Prostate gland (tissue), 2 donors: ENCODE results near the gene MMP11. TPM values are rescaled to one million over a fixed set of nuclear protein-coding genes. Genes with fewer than 3 reads are reported as not detected.

Source experiments
- DNase-seq: peaks from one replicate; pipeline ENCODE4 v3.0.0-alpha.2; 2019; ENCODE audit warnings: low spot score
- H3K27ac ChIP-seq, 2 donors: fragments of 200-600 bp; sonication (generic); 2 replicates each; pipeline ENCODE4 v1.5.1; 2017 to 2019
- H3K27me3 ChIP-seq: fragments of 200-600 bp; sonication (generic); replicated peaks from 2 replicates; pipeline ENCODE4 v1.5.1; 2019; ENCODE audit not compliant: insufficient read depth
- H3K36me3 ChIP-seq, 2 donors: fragments of 200-600 bp; sonication (generic); 1 replicate in 1 of 2; 2 replicates in 1 of 2; pipeline versions ENCODE4 v1.5.1 to v1.8.1; 2017 to 2019
- H3K4me1 ChIP-seq: fragments of 200-600 bp; sonication (generic); replicated peaks from 2 replicates; pipeline ENCODE4 v1.5.1; 2019
- H3K4me3 ChIP-seq, 2 donors: fragments of 200-600 bp; sonication (generic); 2 replicates each; pipeline ENCODE4 v1.5.1; 2017 to 2019
- H3K9me3 ChIP-seq: fragments of 200-600 bp; sonication (generic); 2 replicates; pipeline ENCODE4 v1.5.1; 2017
- POLR2A ChIP-seq: fragments of 450-650 bp; IDR thresholded peaks from one replicate; pipeline ENCODE4 v1.6.1; 2016; ENCODE audit warnings: antibody characterized with exemption, mild to moderate bottlenecking
- POLR2AphosphoS5 ChIP-seq: sonication (generic); formaldehyde crosslinking; IDR thresholded peaks from one replicate; pipeline ENCODE4 v1.6.1; 2017; ENCODE audit warnings: antibody characterized with exemption
- WGBS: methylation state at CpG from one replicate; pipeline ENCODE4 v1.1.5; 2018; 5-methylcytosine and 5-hydroxymethylcytosine counted together
- intact Hi-C: fragments of 100-400 bp; cut with DNase I; formaldehyde crosslinking; loops from one replicate; pipeline ENCODE4 v1.14.2; 2022
- total RNA-seq, 2 donors: library from RNA; depleted of rRNA; stranded (reverse); fragments of >200 nt; gene quantifications; one replicate each; pipeline ENCODE4 v1.1.0, GENCODE V29; 2016
- TF ChIP-seq, protein P1 (sequence below), 4 experiments: fragments of 200-600 bp in 2 of 4; fragments of 450-650 bp in 2 of 4; sonication (generic) in 2 of 4; IDR thresholded peaks; 1 replicate in 3 of 4; 2 replicates in 1 of 4; pipeline ENCODE4 v1.5.1; 2016 to 2019; ENCODE audit warnings: antibody characterized with exemption in 4 of 4, mild to moderate bottlenecking in 2 of 4, moderate library complexity in 2 of 4

The MMP11 gene
- total RNA-seq, 2 donors from 2014 or later, result 6.3 to 26.6 TPM

DNA sequence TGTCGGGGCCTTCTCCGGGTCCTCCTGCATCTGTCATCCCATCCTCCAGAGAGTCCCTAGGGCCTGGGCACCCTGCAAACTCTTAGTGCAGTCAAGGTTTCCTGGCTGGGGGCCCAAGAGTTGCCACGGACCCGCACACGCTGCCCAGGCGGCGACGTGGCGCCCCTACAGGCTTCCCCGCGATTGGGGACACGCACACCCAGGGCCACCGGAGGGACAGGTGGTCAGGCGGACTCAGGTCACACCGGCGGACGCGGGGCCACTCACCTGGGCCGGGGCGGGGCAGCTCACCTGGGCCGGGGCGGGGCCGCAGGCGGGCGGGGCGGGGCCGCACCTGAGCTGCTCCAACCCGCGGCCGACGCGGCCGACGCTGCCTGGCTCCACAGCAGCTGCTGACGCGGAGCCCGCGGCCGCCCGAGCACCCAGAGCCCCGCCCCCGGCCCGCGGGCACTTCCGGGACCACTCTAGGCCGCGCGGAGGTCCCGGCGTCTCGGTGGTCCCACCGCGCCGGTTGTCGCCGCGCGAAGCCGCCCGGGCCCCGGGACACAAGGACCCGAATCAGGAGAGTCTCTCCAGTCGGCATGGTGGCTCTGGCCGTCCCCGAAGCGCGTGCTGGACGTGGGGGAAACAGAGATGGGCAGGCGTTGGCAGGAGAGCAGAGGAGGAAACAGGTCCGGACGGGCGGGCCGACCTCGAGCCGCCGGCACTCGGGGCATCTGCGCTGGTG lies 21.8 kb upstream of the MMP11 start, which contains the start of gene ZNF70:
Gene ZNF70, minus strand, starts transcription at position 399 of the 727 bp plus-strand sequence. CDS start 5,972 bp downstream, outside the sequence.
- H3K4me1 ChIP-seq, result peaks cover 2% of the 10 kb centered on the region
- peak within 1 kb of the TSS; percentile 66 to 80 for H3K4me3 ChIP-seq
- no peaks in the 10 kb centered on the region for H3K27me3 ChIP-seq
- 0% methylated on average over 31 of the region's 78 CpGs for WGBS
- TF ChIP-seq POLR2A (peak; percentile 46), POLR2AphosphoS5 (peak; percentile 32)
- TF ChIP-seq, protein P1, sequence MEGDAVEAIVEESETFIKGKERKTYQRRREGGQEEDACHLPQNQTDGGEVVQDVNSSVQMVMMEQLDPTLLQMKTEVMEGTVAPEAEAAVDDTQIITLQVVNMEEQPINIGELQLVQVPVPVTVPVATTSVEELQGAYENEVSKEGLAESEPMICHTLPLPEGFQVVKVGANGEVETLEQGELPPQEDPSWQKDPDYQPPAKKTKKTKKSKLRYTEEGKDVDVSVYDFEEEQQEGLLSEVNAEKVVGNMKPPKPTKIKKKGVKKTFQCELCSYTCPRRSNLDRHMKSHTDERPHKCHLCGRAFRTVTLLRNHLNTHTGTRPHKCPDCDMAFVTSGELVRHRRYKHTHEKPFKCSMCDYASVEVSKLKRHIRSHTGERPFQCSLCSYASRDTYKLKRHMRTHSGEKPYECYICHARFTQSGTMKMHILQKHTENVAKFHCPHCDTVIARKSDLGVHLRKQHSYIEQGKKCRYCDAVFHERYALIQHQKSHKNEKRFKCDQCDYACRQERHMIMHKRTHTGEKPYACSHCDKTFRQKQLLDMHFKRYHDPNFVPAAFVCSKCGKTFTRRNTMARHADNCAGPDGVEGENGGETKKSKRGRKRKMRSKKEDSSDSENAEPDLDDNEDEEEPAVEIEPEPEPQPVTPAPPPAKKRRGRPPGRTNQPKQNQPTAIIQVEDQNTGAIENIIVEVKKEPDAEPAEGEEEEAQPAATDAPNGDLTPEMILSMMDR (IDR thresholded peaks at IDR 0.05), result peak in 1 of 4 experiments; percentile 5
- H3K36me3 ChIP-seq, result no peaks in the 10 kb centered on the region
- intact Hi-C loops, result no loop called here
- H3K27ac ChIP-seq, result peak within 1 kb of the TSS; percentile 90 to 92
- no peaks in the 10 kb centered on the region for H3K9me3 ChIP-seq
- DNase-seq, result peak; percentile 92

DNA sequence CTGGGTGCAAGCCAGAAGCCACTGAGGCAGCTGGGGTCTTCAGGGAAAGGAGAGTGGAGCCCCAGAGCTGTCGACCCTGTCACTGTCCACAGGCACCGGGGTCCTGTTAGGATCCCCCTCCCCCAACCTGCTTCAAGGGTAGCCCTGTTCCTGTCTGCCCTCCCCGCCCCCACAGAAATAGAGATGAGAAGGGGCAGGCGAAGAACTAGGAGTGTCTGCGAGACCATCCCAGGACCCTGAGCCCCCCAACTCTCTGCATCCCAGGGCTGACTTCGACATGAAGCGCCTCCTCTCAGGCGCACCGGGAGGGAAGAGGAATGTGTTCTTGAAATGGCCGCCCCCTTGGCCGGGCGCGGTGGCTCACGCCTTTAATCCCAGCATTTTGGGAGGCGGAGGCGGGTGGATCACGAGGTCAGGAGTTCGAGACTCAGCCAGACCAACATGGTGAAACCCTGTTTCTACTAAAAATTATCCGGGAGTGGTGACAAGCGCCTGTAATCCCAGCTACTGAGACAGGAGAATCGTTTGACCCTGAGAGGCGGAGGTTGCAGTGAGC lies 21.1 kb upstream of the MMP11 start:
- Histone ChIP-seq H3K9me3 (no peaks in the 10 kb centered on the region), H3K36me3 (no peaks in the 10 kb centered on the region), H3K4me3 (peak overlapping the region; percentile 66 to 80), H3K27ac (peak overlapping the region; percentile 90 to 92), H3K27me3 (no peaks in the 10 kb centered on the region), H3K4me1 (peaks cover 2% of the 10 kb centered on the region)
- 17% methylated on average over 22 of the region's 22 CpGs for WGBS
- intact Hi-C loops, result no loop called here
- TF ChIP-seq, protein P1 (IDR thresholded peaks at IDR 0.05), result no peak
- no peak for TF ChIP-seq POLR2A
- DNase-seq, result no peak

DNA sequence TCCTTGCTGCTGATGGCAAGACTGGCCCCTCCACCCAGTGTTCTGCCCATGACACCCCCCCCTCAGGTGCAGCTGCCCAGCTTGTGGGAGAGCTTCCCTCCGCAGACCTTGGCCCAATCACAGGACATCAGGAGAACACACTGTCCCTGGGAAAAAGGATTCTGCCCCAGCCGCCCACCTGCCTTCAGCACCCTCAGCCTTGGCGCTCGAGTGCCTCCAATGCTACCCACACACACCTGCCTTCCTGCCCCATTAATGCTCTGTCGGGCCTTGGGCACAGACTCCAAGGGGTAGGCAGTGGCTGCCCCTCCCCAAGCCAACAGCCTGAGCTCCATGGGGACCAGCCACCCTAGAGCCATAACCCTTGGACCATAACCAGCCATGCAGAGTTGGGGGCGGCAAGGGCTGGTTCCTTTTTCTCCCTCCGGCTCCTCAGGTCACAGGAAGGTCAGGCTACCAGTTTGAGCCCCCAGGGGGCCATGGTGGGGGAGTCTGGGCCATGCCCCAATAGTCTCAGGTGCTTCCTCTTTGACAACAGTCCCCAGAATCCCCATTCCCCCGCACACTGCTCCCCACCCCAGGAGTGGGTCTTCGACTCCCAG lies 20.5 kb upstream of the MMP11 start:
- no peak overlapping the region for H3K27ac ChIP-seq
- no peak overlapping the region for H3K4me3 ChIP-seq
- H3K4me1 ChIP-seq, result peaks cover 2% of the 10 kb centered on the region
- no peak for DNase-seq
- TF ChIP-seq POLR2AphosphoS5 (no peak), POLR2A (no peak)
- TF ChIP-seq, protein P1 (IDR thresholded peaks at IDR 0.05), result no peak
- 83% methylated on average over 9 of the region's 9 CpGs for WGBS
- no peaks in the 10 kb centered on the region for H3K9me3 ChIP-seq
- intact Hi-C loops, result no loop called here
- H3K36me3 ChIP-seq, result no peaks in the 10 kb centered on the region
- no peaks in the 10 kb centered on the region for H3K27me3 ChIP-seq

DNA sequence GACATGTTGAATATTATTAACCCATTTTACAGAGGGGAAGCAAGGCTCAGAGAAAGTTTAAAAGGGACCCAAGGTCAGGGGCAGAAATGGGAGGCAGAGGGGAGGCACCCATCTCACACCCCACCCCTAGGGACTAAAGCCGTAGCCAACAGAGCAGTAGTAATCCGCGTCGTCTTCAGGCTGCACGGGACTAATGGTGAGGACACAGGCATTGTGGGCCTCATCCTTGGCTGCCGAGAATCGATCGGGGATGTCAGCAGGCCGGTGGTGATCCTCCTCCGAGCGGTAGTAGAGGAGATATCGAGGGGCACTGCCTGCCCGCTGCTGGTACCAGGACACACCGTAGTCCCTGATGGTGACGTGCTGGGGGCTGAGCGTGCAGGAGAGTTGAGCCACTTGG lies 19.9 kb upstream of the MMP11 start:
- TF ChIP-seq, protein P1 (IDR thresholded peaks at IDR 0.05), result no peak
- TF ChIP-seq POLR2A (no peak), POLR2AphosphoS5 (no peak)
- Histone ChIP-seq H3K4me1 (peaks cover 2% of the 10 kb centered on the region), H3K4me3 (no peak overlapping the region), H3K9me3 (no peaks in the 10 kb centered on the region), H3K27ac (no peak overlapping the region), H3K36me3 (no peaks in the 10 kb centered on the region), H3K27me3 (no peaks in the 10 kb centered on the region)
- intact Hi-C loops, result no loop called here
- WGBS, result 95% methylated on average over 16 of the region's 16 CpGs
- DNase-seq, result no peak
